Hematopoietic multipotent progenitor cell treated with erythropoietin and hydrocortisone succinate and interleukin-3 and kit ligand, for 15 days (in vitro differentiated cells): Measurements from ENCODE around the gene OR51B5.
A peak's percentile ranks its signal among the peaks of the same experiment; 100 is the strongest.
"Not testable (repeated sequence)": the region's sequence is repeated elsewhere in the genome, so short reads cannot be mapped to it uniquely, and the experiment has no call there.

Source experiments
- DNase-seq: peaks from one replicate; pipeline ENCODE4 v3.0.0-alpha.2; 2015; ENCODE audit warnings: low spot score

The OR51B5 gene

GRCh38 chr11:5343474-5344335 is at the start of gene OR51B5:
OR51B5 (minus strand) TSS chr11:5343524; CDS start chr11:5343524, 0 bp downstream.
- DNase-seq: no peak

GRCh38 chr11:5390210-5390609 is 46.9 kb upstream of the OR51B5 start:
- DNase-seq: no peak

- no peak for DNase-seq
Observed at GRCh38 chr11:5384335-5384734, 41.0 kb upstream of the OR51B5 start.

- no peak for DNase-seq
Observed at GRCh38 chr11:5383576-5383975, 40.3 kb upstream of the OR51B5 start, which contains the start of gene OR51M1. OR51M1 (plus strand) TSS chr11:5383812; CDS start chr11:5389399, 5,587 bp downstream.

- DNase-seq: peak; percentile 84
Observed at GRCh38 chr11:5380740-5381342, 37.5 kb upstream of the OR51B5 start.

GRCh38 chr11:5369789-5370188 is 26.5 kb upstream of the OR51B5 start:
- peak; percentile 81 for DNase-seq

GRCh38 chr11:5368502-5369043 is 25.2 kb upstream of the OR51B5 start:
- no peak for DNase-seq

- DNase-seq: no peak
Observed at GRCh38 chr11:5367448-5368074, 24.2 kb upstream of the OR51B5 start.

GRCh38 chr11:5366856-5367255 is 23.5 kb upstream of the OR51B5 start:
- no peak for DNase-seq

GRCh38 chr11:5366365-5366764 is 23.0 kb upstream of the OR51B5 start:
- not testable (repeated sequence) for DNase-seq

GRCh38 chr11:5364214-5364613 is 20.9 kb upstream of the OR51B5 start:
- no peak for DNase-seq

GRCh38 chr11:5363679-5364078 is 20.4 kb upstream of the OR51B5 start:
- DNase-seq: no peak

- no peak for DNase-seq
Observed at GRCh38 chr11:5362017-5362625, 18.8 kb upstream of the OR51B5 start.

GRCh38 chr11:5356031-5356430 is 12.7 kb upstream of the OR51B5 start:
- DNase-seq: not testable (repeated sequence)

GRCh38 chr11:5351208-5351607 is 7.9 kb upstream of the OR51B5 start, which contains the start of gene OR51B6:
OR51B6 (plus strand) TSS chr11:5351508; CDS start chr11:5351508, 0 bp downstream.
- no peak for DNase-seq

- no peak for DNase-seq
Observed at GRCh38 chr11:5349550-5349949, 6.2 kb upstream of the OR51B5 start.

GRCh38 chr11:5348551-5349194 is 5.3 kb upstream of the OR51B5 start:
- peak; percentile 64 for DNase-seq

GRCh38 chr11:5345831-5346230 is 2.5 kb upstream of the OR51B5 start:
- DNase-seq: no peak

- DNase-seq: no peak
Observed at GRCh38 chr11:5339771-5340322, 3.5 kb downstream of the OR51B5 start.

- DNase-seq: not testable (repeated sequence)
Observed at GRCh38 chr11:5337253-5337652, 6.1 kb downstream of the OR51B5 start.

- DNase-seq: no peak
Observed at GRCh38 chr11:5336331-5336730, 7.0 kb downstream of the OR51B5 start.
